ENCODE data around the gene RAD51B.

RAD51B gene

GRCh38 chr14:68279437-68279720 is 459.8 kb downstream of the RAD51B start:
- no peak for TF ChIP-seq POLR2AphosphoS5 (IDR thresholded peaks at IDR 0.05; ENCODE audit: low read depth)
- TF ChIP-seq SPI1 (IDR thresholded peaks at IDR 0.05; ENCODE audit: borderline replicate concordance, low read depth): no peak
- no peak for TF ChIP-seq GABPA (IDR thresholded peaks at IDR 0.05; ENCODE audit: low read depth)
- TF ChIP-seq REST (IDR thresholded peaks at IDR 0.05; ENCODE audit: insufficient replicate concordance, low read depth): no peak
- no peak for TF ChIP-seq CTCF (IDR thresholded peaks at IDR 0.05; ENCODE audit: insufficient read depth, low read length)
- Histone ChIP-seq H3K4me3 (replicated peaks; ENCODE audit: insufficient read depth, low read length) (no peak overlapping the region), H3K27me3 (ENCODE audit: insufficient read depth, poor library complexity, severe bottlenecking) (no peaks in the 10 kb centered on the region), H3K27ac (replicated peaks) (no peak overlapping the region)
- no peak for DNase-seq (ENCODE audit: low read depth in 1 of 2, low spot score in 1 of 2)

GRCh38 chr14:68279777-68280233 is 460.2 kb downstream of the RAD51B start:
- TF ChIP-seq POLR2AphosphoS5 (IDR thresholded peaks at IDR 0.05; ENCODE audit: low read depth) (no peak), REST (IDR thresholded peaks at IDR 0.05; ENCODE audit: insufficient replicate concordance, low read depth) (no peak), GABPA (IDR thresholded peaks at IDR 0.05; ENCODE audit: low read depth) (no peak), SPI1 (IDR thresholded peaks at IDR 0.05; ENCODE audit: borderline replicate concordance, low read depth) (no peak)
- no peak for DNase-seq (ENCODE audit: low read depth in 1 of 2, low spot score in 1 of 2)

GRCh38 chr14:68281497-68281896 is 461.9 kb downstream of the RAD51B start:
- Histone ChIP-seq H3K27me3 (ENCODE audit: insufficient read depth, poor library complexity, severe bottlenecking) (no peaks in the 10 kb centered on the region), H3K27ac (replicated peaks) (no peak overlapping the region), H3K4me3 (replicated peaks; ENCODE audit: insufficient read depth, low read length) (no peak overlapping the region)
- no peak for DNase-seq (ENCODE audit: low read depth in 1 of 2, low spot score in 1 of 2)
- no peak for TF ChIP-seq CTCF (IDR thresholded peaks at IDR 0.05; ENCODE audit: insufficient read depth, low read length)
- no peak for TF ChIP-seq REST (IDR thresholded peaks at IDR 0.05; ENCODE audit: insufficient replicate concordance, low read depth)
- TF ChIP-seq GABPA (IDR thresholded peaks at IDR 0.05; ENCODE audit: low read depth): no peak
- TF ChIP-seq POLR2AphosphoS5 (IDR thresholded peaks at IDR 0.05; ENCODE audit: low read depth): no peak
- TF ChIP-seq SPI1 (IDR thresholded peaks at IDR 0.05; ENCODE audit: borderline replicate concordance, low read depth): no peak

More at GRCh38 chr14:68279777-68280233, 460.2 kb downstream of the RAD51B start:
- H3K4me3 ChIP-seq (replicated peaks; ENCODE audit: insufficient read depth, low read length): no peak overlapping the region
- no peaks in the 10 kb centered on the region for H3K27me3 ChIP-seq (ENCODE audit: insufficient read depth, poor library complexity, severe bottlenecking)
- H3K27ac ChIP-seq (replicated peaks): no peak overlapping the region

All from HL-60 (cell line).